ENCODE results near the gene TMEM269. TPM values are rescaled to one million over a fixed set of nuclear protein-coding genes. Genes with fewer than 3 reads are reported as not detected.

TMEM269 gene
- polyA plus RNA-seq, 3 donors, result 0.07 TPM; not detected in 2

GRCh38 chr1:42748021-42748420 lies 36.8 kb upstream of the TMEM269 start:
- Histone ChIP-seq H3K4me3 (replicated peaks in 1 of 3; ENCODE audit: low read depth in 2 of 3, low read length in 3 of 3) (peak overlapping the region in 1 of 3 experiments; percentile 28), H3K27ac (ENCODE audit: low read depth in 1 of 2, low read length in 2 of 2) (peak overlapping the region; percentile 54 to 72), H3K79me2 (ENCODE audit: insufficient read depth, low read length) (no peaks in the 10 kb centered on the region), H3K4me2 (replicated peaks; ENCODE audit: extremely low read depth, low read length, poor library complexity, severe bottlenecking) (no peak overlapping the region), H3K9me3 (replicated peaks in 1 of 2; ENCODE audit: control insufficient read depth in 1 of 2, insufficient read depth in 1 of 2, low read length in 2 of 2) (no peaks in the 10 kb centered on the region), H3K9ac (ENCODE audit: insufficient read depth, low read length, poor library complexity, severe bottlenecking) (no peak overlapping the region), H4K20me1 (ENCODE audit: insufficient read depth, low read length) (no peaks in the 10 kb centered on the region), H3K4me1 (ENCODE audit: control insufficient read depth in 1 of 2, insufficient read depth in 2 of 2, low read length in 2 of 2) (peaks cover 18% of the 10 kb centered on the region in 2 donors), H2AFZ (ENCODE audit: insufficient read depth, low read depth, low read length, poor library complexity, severe bottlenecking) (no peak overlapping the region), H3K36me3 (replicated peaks in 1 of 2; ENCODE audit: control insufficient read depth in 1 of 2, insufficient read depth in 2 of 2, low read length in 2 of 2) (peaks cover 40 to 63% of the 10 kb centered on the region in 2 donors), H3K27me3 (ENCODE audit: control insufficient read depth in 2 of 2, insufficient read depth in 2 of 2, low read length in 2 of 2) (no peaks in the 10 kb centered on the region)
- WGBS (ENCODE audit: insufficient coverage), result 96% methylated on average over 8 of the region's 10 CpGs
- intact Hi-C loops (cut with micrococcal nuclease), result loop anchor here in 1 of 2 donors (10.0 kb wide), 1 partner anchor 403 kb away; no protein-coding TSS in a partner anchor
- peak overlapping the region in 6 of 7 donors; percentile 3 to 89 (median 61) for H3K27ac Mint-ChIP-seq
- H3K4me1 Mint-ChIP-seq, result peaks cover 28% of the 10 kb centered on the region
- peaks cover 0 to 6% (median 2%) of the 10 kb centered on the region in 7 donors for H3K9me3 Mint-ChIP-seq
- TF ChIP-seq, protein P1, sequence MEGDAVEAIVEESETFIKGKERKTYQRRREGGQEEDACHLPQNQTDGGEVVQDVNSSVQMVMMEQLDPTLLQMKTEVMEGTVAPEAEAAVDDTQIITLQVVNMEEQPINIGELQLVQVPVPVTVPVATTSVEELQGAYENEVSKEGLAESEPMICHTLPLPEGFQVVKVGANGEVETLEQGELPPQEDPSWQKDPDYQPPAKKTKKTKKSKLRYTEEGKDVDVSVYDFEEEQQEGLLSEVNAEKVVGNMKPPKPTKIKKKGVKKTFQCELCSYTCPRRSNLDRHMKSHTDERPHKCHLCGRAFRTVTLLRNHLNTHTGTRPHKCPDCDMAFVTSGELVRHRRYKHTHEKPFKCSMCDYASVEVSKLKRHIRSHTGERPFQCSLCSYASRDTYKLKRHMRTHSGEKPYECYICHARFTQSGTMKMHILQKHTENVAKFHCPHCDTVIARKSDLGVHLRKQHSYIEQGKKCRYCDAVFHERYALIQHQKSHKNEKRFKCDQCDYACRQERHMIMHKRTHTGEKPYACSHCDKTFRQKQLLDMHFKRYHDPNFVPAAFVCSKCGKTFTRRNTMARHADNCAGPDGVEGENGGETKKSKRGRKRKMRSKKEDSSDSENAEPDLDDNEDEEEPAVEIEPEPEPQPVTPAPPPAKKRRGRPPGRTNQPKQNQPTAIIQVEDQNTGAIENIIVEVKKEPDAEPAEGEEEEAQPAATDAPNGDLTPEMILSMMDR (IDR thresholded peaks at IDR 0.05), result no peak
- peaks cover 46 to 68% of the 10 kb centered on the region in 2 donors for H3K36me3 Mint-ChIP-seq
- peaks cover 0 to 4% (median 2%) of the 10 kb centered on the region in 3 donors for H3K27me3 Mint-ChIP-seq (ENCODE audit: low read depth in 3 of 3)
- H3K4me3 Mint-ChIP-seq, result peak overlapping the region in 1 of 2 donors; percentile 70
- no peak for DNase-seq

- DNase-seq, result peak in 2 of 3 donors; percentile 22 to 23
- peaks cover 0 to 6% (median 2%) of the 10 kb centered on the region in 7 donors for H3K9me3 Mint-ChIP-seq
- H2AFZ ChIP-seq (ENCODE audit: insufficient read depth, low read depth, low read length, poor library complexity, severe bottlenecking), result peak overlapping the region; percentile 43
- no peaks in the 10 kb centered on the region for H4K20me1 ChIP-seq (ENCODE audit: insufficient read depth, low read length)
- H3K4me3 Mint-ChIP-seq, result peak overlapping the region; percentile 66 to 70
- H3K9ac ChIP-seq (ENCODE audit: insufficient read depth, low read length, poor library complexity, severe bottlenecking), result peak overlapping the region; percentile 41
- TF ChIP-seq, protein P1 (IDR thresholded peaks at IDR 0.05), result no peak
- H3K36me3 Mint-ChIP-seq, result peaks cover 50 to 75% of the 10 kb centered on the region in 2 donors
- no peaks in the 10 kb centered on the region for H3K79me2 ChIP-seq (ENCODE audit: insufficient read depth, low read length)
- H3K4me1 ChIP-seq (ENCODE audit: control insufficient read depth in 1 of 2, insufficient read depth in 2 of 2, low read length in 2 of 2), result peaks cover 18% of the 10 kb centered on the region in 2 donors
- peak overlapping the region; percentile 53 to 92 (median 86) for H3K27ac Mint-ChIP-seq
- H3K4me2 ChIP-seq (replicated peaks; ENCODE audit: extremely low read depth, low read length, poor library complexity, severe bottlenecking), result peak overlapping the region; percentile 45
- WGBS (ENCODE audit: insufficient coverage), result 67% methylated on average over 12 of the region's 14 CpGs
- no peaks in the 10 kb centered on the region for H3K27me3 ChIP-seq (ENCODE audit: control insufficient read depth in 2 of 2, insufficient read depth in 2 of 2, low read length in 2 of 2)
- H3K4me1 Mint-ChIP-seq, result peaks cover 28% of the 10 kb centered on the region
- H3K27ac ChIP-seq (ENCODE audit: low read depth in 1 of 2, low read length in 2 of 2), result peak overlapping the region; percentile 54 to 72
- intact Hi-C loops (cut with micrococcal nuclease), result loop anchor here in 1 of 2 donors (10.0 kb wide), 1 partner anchor 404 kb away; no protein-coding TSS in a partner anchor
- H3K4me3 ChIP-seq (replicated peaks in 1 of 3; ENCODE audit: low read depth in 2 of 3, low read length in 3 of 3), result peak overlapping the region in 1 of 3 experiments; percentile 28
- H3K27me3 Mint-ChIP-seq (ENCODE audit: low read depth in 3 of 3), result peaks cover 0 to 2% (median 2%) of the 10 kb centered on the region in 3 donors
- H3K9me3 ChIP-seq (replicated peaks in 1 of 2; ENCODE audit: control insufficient read depth in 1 of 2, insufficient read depth in 1 of 2, low read length in 2 of 2), result no peaks in the 10 kb centered on the region
- peaks cover 45 to 70% of the 10 kb centered on the region in 2 donors for H3K36me3 ChIP-seq (replicated peaks in 1 of 2; ENCODE audit: control insufficient read depth in 1 of 2, insufficient read depth in 2 of 2, low read length in 2 of 2)
These were observed 36.1 kb upstream of the TMEM269 start for GRCh38 chr1:42748461-42749410.

All from CD14-positive monocyte (primary cell).